AG10803 (cell line): ENCODE measurements around the gene CBX2.

Experiments used
- DNase-seq: peaks from one replicate; pipeline ENCODE4 v3.0.0; 2010; ENCODE audit warnings: low read depth
- H3K4me3 ChIP-seq: 2 replicates; pipeline ENCODE4 v1.5.1; 2011; ENCODE audit warnings: mild to moderate bottlenecking, low read length, control low read depth
- CTCF ChIP-seq: conservative IDR thresholded peaks from 2 replicates; pipeline ENCODE4 v1.5.1; 2011; ENCODE audit warnings: mild to moderate bottlenecking, low read length, control low read depth, inconsistent platforms

Gene CBX2

DNA sequence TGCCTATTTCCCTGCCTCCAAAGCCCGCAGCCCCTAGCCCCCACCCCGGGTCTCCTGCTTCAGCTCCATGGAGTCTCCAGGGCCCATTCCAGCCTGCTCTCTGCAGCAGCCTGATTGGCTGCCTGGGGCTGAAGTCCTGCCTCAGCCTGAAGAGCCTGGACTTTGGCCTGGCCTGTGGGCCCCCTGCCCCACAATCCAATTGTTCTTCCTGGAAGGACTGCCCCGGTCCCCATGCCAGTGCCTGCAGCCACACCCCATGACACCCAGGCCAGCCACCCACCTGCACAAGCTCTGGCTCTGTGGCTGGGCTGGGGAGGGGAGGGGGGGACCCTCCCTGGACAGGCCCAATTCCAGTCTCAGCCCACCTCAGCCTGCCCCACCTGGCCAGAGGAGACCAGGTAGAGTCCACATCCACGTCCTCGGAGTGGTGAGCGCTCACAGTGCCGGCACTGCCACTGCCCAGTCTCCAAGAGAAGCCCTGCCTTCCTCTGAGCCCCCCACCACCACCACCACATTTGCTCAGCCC, 34.9 kb upstream of the CBX2 start:
- DNase-seq, result no peak
- no peak for TF ChIP-seq CTCF
- H3K4me3 ChIP-seq, result no peak overlapping the region

DNA sequence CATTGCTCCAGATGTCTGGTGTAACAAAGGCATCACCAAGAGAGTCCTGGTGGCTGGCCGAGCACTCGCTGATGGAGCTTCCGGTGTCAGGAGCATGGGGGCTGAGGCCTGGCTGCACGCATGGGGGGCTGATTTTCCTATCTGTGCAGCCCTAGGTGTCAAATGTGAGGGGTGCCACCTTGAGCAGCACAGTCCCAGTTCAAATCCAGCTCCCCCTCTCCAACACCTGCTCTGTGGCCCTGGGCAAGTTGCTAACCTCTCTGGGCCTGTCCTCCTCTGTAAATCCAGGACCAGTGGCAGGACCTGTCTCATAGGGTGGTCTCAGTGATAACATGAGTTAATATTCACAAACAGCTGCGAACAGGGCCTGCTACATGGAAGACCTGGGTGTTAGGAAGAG, 34.3 kb upstream of the CBX2 start:
- no peak overlapping the region for H3K4me3 ChIP-seq
- DNase-seq, result no peak
- no peak for TF ChIP-seq CTCF

- no peak for DNase-seq
- no peak overlapping the region for H3K4me3 ChIP-seq
- no peak for TF ChIP-seq CTCF
Observed at GRCh38 chr17:79745641-79746105, 32.3 kb upstream of the CBX2 start.

- H3K4me3 ChIP-seq, result no peak overlapping the region
- no peak for DNase-seq
- no peak for TF ChIP-seq CTCF
Observed at GRCh38 chr17:79746889-79747507, 30.9 kb upstream of the CBX2 start.

- no peak overlapping the region for H3K4me3 ChIP-seq
- DNase-seq, result no peak
- TF ChIP-seq CTCF, result no peak
Observed at GRCh38 chr17:79747508-79748294, 30.2 kb upstream of the CBX2 start.

- no peak overlapping the region for H3K4me3 ChIP-seq
- TF ChIP-seq CTCF, result no peak
- no peak for DNase-seq
Observed at GRCh38 chr17:79748295-79749099, 29.5 kb upstream of the CBX2 start.
